Measurements from ENCODE around the gene CYTH4. TPM values are rescaled to one million over a fixed set of nuclear protein-coding genes. Genes with fewer than 3 reads are reported as not detected.

CYTH4 gene
- total RNA-seq, 5 donors from 2014 or later (not counting 1 experiment from before 2014, with no cell fraction given) = 146 to 181 (median 151) TPM

DNA sequence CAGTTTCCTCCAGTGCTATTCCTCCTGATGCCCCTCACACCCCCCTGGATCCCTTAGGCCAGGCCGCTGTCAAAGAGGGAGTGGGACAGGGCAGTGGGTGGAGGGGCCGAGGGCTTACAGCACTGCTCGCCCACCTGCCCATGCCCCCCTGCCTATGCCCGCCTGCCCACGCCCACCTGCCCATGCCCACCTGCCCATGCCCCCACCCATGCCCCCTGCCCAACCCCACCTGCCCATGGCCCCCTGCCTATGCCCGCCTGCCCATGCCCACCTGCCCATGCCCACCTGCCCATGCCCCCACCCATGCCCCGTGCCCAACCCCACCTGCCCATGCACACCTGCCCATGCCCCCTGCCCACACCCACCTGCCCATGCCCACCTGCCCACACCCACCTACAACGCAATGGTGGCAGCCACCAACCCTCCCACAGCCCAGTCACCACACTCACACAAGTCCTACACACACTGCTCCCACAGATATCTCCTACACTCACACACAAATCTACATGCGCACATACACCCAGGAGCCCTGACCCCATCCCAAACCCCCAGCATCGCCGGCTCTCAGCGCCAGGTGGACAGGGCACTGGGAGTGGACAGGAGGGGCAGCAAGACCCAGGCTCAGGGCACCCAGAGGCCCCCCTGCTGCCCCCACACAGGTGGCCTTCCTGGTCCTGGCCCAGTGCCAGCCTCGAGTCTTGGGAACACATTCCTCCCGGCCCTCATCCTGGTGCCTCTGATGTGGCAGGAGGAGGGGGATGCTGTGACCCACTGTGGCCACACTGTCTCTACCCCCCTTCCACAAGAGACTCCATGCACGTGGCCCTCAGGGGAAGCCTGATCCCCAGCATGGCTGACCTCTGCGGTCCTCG, 61.8 kb downstream of the CYTH4 start:
- Histone ChIP-seq H3K27ac (ENCODE audit: low read length) (no peak overlapping the region), H3K36me3 (ENCODE audit: control insufficient read depth in 2 of 2, extremely low read depth in 1 of 2, insufficient read depth in 1 of 2, low read length in 1 of 2) (no peaks in the 10 kb centered on the region), H3K4me3 (ENCODE audit: control insufficient read depth in 1 of 2, extremely low read depth in 1 of 2, low read length in 1 of 2) (no peak overlapping the region), H3K4me1 (ENCODE audit: control insufficient read depth in 1 of 2, extremely low read depth in 1 of 2, insufficient read depth in 2 of 2, low read length in 2 of 2) (peaks cover 4 to 8% of the 10 kb centered on the region in 2 experiments), H3K27me3 (replicated peaks in 1 of 2; ENCODE audit: control insufficient read depth in 2 of 2, extremely low read depth in 1 of 2, insufficient read depth in 2 of 2, low read length in 1 of 2) (peaks cover 0 to 19% of the 10 kb centered on the region in 2 experiments), H3K9me3 (no peaks in the 10 kb centered on the region)
- POLR2A ChIA-PET = no interaction called here
- CTCF ChIA-PET = no interaction called here
- Mint-ChIP-seq H3K4me3 (no peak overlapping the region), H3K36me3 (no peaks in the 10 kb centered on the region), H3K27me3 (peaks cover 4 to 5% of the 10 kb centered on the region in 2 donors), H3K4me1 (peaks cover 1 to 7% (median 7%) of the 10 kb centered on the region in 3 donors), H3K27ac (no peak overlapping the region), H3K9me3 (no peaks in the 10 kb centered on the region)
- 78% methylated on average over 9 of the region's 17 CpGs for WGBS (ENCODE audit: insufficient coverage)
- no peak for DNase-seq
- no peak for ATAC-seq (replicated peaks in 1 of 4)

DNA sequence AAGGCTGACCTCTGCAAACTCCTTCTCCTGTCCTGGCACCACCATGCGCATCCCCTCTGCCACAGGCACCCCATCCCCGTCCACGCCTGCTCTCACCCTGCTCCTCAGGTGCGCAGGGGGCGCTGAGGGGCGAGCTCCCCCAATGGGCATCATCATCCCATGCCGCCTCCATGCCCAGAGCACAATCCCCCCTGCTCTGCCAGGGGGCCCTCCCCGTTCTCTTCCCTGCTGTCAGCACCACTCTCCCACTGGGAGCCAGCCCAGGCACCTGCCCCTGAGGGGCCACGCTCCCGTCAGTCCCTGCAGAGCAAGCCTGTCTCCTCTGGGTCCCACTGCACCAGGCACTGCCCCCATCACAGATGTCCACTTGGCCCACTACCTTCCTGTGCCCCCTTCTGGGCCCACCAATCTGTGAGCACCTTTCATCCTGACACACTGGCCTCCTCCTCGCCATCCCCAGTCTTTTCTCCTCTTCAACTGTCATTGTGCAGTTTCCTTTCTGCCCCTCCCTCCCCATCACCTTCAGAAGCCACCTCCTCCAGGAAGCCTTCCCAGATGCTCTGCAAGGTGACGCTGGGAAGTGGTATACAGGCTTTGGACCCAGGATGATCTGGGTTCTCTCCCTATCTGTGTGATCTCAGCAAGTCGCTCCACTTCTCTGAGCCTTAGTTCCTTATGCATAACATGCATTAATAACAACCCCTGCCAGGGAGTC, 62.6 kb downstream of the CYTH4 start:
- H3K4me3 Mint-ChIP-seq = no peak overlapping the region
- Histone ChIP-seq H3K27me3 (replicated peaks in 1 of 2; ENCODE audit: control insufficient read depth in 2 of 2, extremely low read depth in 1 of 2, insufficient read depth in 2 of 2, low read length in 1 of 2) (peaks cover 0 to 17% of the 10 kb centered on the region in 2 experiments), H3K27ac (ENCODE audit: low read length) (no peak overlapping the region), H3K9me3 (no peaks in the 10 kb centered on the region), H3K36me3 (ENCODE audit: control insufficient read depth in 2 of 2, extremely low read depth in 1 of 2, insufficient read depth in 1 of 2, low read length in 1 of 2) (no peaks in the 10 kb centered on the region), H3K4me3 (ENCODE audit: control insufficient read depth in 1 of 2, extremely low read depth in 1 of 2, low read length in 1 of 2) (no peak overlapping the region), H3K4me1 (ENCODE audit: control insufficient read depth in 1 of 2, extremely low read depth in 1 of 2, insufficient read depth in 2 of 2, low read length in 2 of 2) (peaks cover 4 to 8% of the 10 kb centered on the region in 2 experiments)
- no peak for ATAC-seq (replicated peaks in 1 of 4)
- no peaks in the 10 kb centered on the region for H3K9me3 Mint-ChIP-seq
- DNase-seq = no peak
- H3K27ac Mint-ChIP-seq = peak overlapping the region in 1 of 2 donors; percentile 65
- H3K4me1 Mint-ChIP-seq = peaks cover 1 to 7% (median 7%) of the 10 kb centered on the region in 3 donors
- H3K36me3 Mint-ChIP-seq = no peaks in the 10 kb centered on the region
- H3K27me3 Mint-ChIP-seq = peaks cover 4 to 5% of the 10 kb centered on the region in 2 donors
- 82% methylated on average over 10 of the region's 13 CpGs for WGBS (ENCODE audit: insufficient coverage)
- CTCF ChIA-PET = no interaction called here
- POLR2A ChIA-PET = no interaction called here

DNA sequence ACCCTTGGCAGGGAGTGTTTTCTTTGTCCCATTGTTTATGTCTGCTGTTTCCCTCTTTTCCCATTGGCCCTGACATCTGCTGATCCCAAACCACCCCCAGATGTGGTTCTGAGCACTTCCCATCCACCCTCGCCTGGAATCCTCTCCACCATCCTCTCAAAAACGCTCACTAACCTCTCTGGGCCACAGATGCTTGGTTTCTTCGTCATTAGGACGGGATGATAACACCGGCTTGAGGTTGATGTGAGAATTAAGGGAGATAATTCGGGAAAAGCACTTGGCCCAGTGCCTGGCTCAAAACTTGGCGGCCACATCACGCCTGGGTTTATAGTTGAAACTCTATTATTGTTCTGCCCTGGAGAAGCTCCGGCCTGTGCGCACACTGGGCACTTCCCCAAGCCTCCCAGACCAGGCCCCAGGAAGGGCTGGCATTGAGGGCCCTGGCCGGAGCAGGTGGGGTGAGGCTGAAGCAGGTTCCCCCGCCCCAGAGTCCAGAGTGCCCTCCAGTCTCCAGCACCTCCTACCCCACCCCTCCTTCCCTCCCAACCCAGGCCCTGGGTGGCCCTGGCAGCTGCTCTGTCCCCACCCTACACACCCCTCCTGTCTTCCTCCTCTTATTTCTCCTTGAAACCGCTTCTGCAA, 63.7 kb downstream of the CYTH4 start:
- DNase-seq (no peak), ATAC-seq (replicated peaks in 1 of 4) (no peak)
- no peaks in the 10 kb centered on the region for H3K9me3 Mint-ChIP-seq
- no peak overlapping the region for H3K4me3 Mint-ChIP-seq
- Histone ChIP-seq H3K36me3 (ENCODE audit: control insufficient read depth in 2 of 2, extremely low read depth in 1 of 2, insufficient read depth in 1 of 2, low read length in 1 of 2) (no peaks in the 10 kb centered on the region), H3K4me3 (ENCODE audit: control insufficient read depth in 1 of 2, extremely low read depth in 1 of 2, low read length in 1 of 2) (no peak overlapping the region), H3K9me3 (no peaks in the 10 kb centered on the region), H3K4me1 (ENCODE audit: control insufficient read depth in 1 of 2, extremely low read depth in 1 of 2, insufficient read depth in 2 of 2, low read length in 2 of 2) (peaks cover 4 to 8% of the 10 kb centered on the region in 2 experiments), H3K27ac (ENCODE audit: low read length) (no peak overlapping the region), H3K27me3 (replicated peaks in 1 of 2; ENCODE audit: control insufficient read depth in 2 of 2, extremely low read depth in 1 of 2, insufficient read depth in 2 of 2, low read length in 1 of 2) (peaks cover 0 to 13% of the 10 kb centered on the region in 2 experiments)
- POLR2A ChIA-PET = no interaction called here
- no peak overlapping the region for H3K27ac Mint-ChIP-seq
- CTCF ChIA-PET = interaction anchor here in 1 of 2 donors (0.7 kb wide), 1 partner anchor 429 kb away, joined by 4 read pairs; no protein-coding TSS in a partner anchor
- H3K27me3 Mint-ChIP-seq = peaks cover 4 to 5% of the 10 kb centered on the region in 2 donors
- no peaks in the 10 kb centered on the region for H3K36me3 Mint-ChIP-seq
- H3K4me1 Mint-ChIP-seq = peaks cover 1 to 7% (median 7%) of the 10 kb centered on the region in 3 donors
- 83% methylated on average over 8 of the region's 13 CpGs for WGBS (ENCODE audit: insufficient coverage)

DNA sequence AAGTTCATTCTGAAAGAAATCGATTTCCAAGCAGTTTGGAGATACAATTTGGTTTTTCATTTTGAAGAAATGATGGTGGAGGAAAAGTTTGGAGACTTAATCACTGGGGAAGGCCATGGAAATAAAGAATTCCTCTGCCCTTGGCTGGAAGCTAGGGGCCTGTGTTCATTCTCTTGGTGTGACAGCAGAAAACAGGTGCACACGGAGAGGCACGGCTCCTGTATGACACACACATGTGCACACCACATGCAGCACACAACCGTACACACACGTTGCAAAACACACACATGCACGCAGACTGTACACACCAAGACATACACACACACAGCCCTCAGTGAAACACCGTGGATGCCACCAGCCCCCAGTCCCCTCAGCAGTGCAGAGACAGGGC, 64.2 kb downstream of the CYTH4 start:
- no peak for ATAC-seq (replicated peaks in 1 of 4)
- peaks cover 4 to 5% of the 10 kb centered on the region in 2 donors for H3K27me3 Mint-ChIP-seq
- H3K27ac ChIP-seq (ENCODE audit: low read length) = no peak overlapping the region
- no peaks in the 10 kb centered on the region for H3K9me3 Mint-ChIP-seq
- H3K4me1 Mint-ChIP-seq = peaks cover 1 to 7% (median 7%) of the 10 kb centered on the region in 3 donors
- no peaks in the 10 kb centered on the region for H3K36me3 Mint-ChIP-seq
- 72% methylated on average over 7 of the region's 7 CpGs for WGBS (ENCODE audit: insufficient coverage)
- peaks cover 4 to 8% of the 10 kb centered on the region in 2 experiments for H3K4me1 ChIP-seq (ENCODE audit: control insufficient read depth in 1 of 2, extremely low read depth in 1 of 2, insufficient read depth in 2 of 2, low read length in 2 of 2)
- no peaks in the 10 kb centered on the region for H3K9me3 ChIP-seq
- peaks cover 0 to 16% of the 10 kb centered on the region in 2 experiments for H3K27me3 ChIP-seq (replicated peaks in 1 of 2; ENCODE audit: control insufficient read depth in 2 of 2, extremely low read depth in 1 of 2, insufficient read depth in 2 of 2, low read length in 1 of 2)
- H3K27ac Mint-ChIP-seq = no peak overlapping the region
- ChIA-PET CTCF (no interaction called here), POLR2A (no interaction called here)
- no peak for DNase-seq
- no peaks in the 10 kb centered on the region for H3K36me3 ChIP-seq (ENCODE audit: control insufficient read depth in 2 of 2, extremely low read depth in 1 of 2, insufficient read depth in 1 of 2, low read length in 1 of 2)
- no peak overlapping the region for H3K4me3 Mint-ChIP-seq
- no peak overlapping the region for H3K4me3 ChIP-seq (ENCODE audit: control insufficient read depth in 1 of 2, extremely low read depth in 1 of 2, low read length in 1 of 2)

DNA sequence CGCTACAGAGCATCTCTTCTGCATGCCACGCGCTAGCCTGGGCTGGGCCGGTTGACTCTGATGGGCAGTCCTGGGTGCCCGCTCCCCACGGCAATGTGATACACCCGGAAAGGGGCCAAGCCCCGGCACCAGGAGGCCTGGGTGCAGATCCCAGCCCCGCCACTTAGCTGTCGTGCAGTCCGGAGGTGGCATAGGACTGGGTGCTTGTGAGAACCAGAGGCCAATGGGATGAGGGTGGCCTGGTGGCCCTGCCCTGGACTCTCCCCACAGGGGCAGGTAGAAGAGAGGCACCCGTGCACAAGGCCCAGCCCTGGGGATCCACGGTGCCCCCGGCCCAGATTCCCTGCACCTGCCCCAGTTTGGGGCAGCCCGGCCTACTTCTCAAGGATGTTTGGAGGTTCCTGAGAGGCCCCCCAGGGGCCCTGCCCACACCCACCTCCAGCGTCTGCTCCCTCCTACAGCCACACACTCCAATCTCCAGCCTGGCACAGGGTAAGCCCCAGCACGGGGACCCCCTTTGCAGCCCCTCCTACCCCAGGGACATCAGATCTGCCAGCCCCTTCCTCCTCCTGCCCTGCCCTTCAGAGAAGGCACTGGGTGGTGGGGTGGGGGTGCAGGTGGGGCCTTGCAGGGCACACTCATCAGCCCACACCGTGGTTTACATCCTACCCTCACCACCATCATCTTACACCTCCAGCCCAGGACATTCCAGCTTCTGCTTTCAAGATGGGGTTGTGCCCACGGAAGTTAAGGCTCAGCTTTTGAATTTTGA, 66.9 kb downstream of the CYTH4 start:
- no peaks in the 10 kb centered on the region for H3K4me1 ChIP-seq (ENCODE audit: control insufficient read depth in 1 of 2, extremely low read depth in 1 of 2, insufficient read depth in 2 of 2, low read length in 2 of 2)
- no peaks in the 10 kb centered on the region for H3K36me3 ChIP-seq (ENCODE audit: control insufficient read depth in 2 of 2, extremely low read depth in 1 of 2, insufficient read depth in 1 of 2, low read length in 1 of 2)
- no peak overlapping the region for H3K4me3 Mint-ChIP-seq
- no peaks in the 10 kb centered on the region for H3K36me3 Mint-ChIP-seq
- peaks cover 0 to 23% of the 10 kb centered on the region in 2 experiments for H3K27me3 ChIP-seq (replicated peaks in 1 of 2; ENCODE audit: control insufficient read depth in 2 of 2, extremely low read depth in 1 of 2, insufficient read depth in 2 of 2, low read length in 1 of 2)
- POLR2A ChIA-PET = no interaction called here
- H3K27me3 Mint-ChIP-seq = peaks cover 5 to 13% of the 10 kb centered on the region in 2 donors
- H3K4me1 Mint-ChIP-seq = no peaks in the 10 kb centered on the region
- WGBS (ENCODE audit: insufficient coverage) = 86% methylated on average over 15 of the region's 19 CpGs
- CTCF ChIA-PET = no interaction called here
- no peaks in the 10 kb centered on the region for H3K9me3 Mint-ChIP-seq
- ATAC-seq (replicated peaks in 1 of 4) = no peak
- DNase-seq = no peak
- H3K9me3 ChIP-seq = no peaks in the 10 kb centered on the region
- H3K27ac Mint-ChIP-seq = no peak overlapping the region
- no peak overlapping the region for H3K4me3 ChIP-seq (ENCODE audit: control insufficient read depth in 1 of 2, extremely low read depth in 1 of 2, low read length in 1 of 2)
- H3K27ac ChIP-seq (ENCODE audit: low read length) = no peak overlapping the region

DNA sequence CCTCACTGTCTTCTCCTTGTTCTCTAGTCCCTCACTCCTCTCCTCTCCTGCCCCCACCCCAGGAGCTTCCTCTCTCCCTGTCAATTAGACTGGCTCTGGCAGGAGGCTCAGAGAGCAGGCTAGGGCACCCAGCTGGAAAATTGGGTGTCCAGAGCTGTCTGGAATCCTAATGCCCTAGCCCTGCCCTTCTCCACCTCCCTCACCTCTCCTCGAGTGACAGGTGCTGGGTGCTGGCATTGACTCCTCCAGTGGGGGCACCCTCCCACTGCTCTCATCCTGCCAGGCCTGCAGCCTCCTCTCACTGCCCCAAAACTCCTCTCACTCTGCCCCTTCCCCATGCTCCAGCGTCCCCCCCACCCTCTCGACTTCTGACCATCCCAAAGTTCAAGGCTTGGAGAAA, 68.9 kb downstream of the CYTH4 start:
- no peak overlapping the region for H3K4me3 ChIP-seq (ENCODE audit: control insufficient read depth in 1 of 2, extremely low read depth in 1 of 2, low read length in 1 of 2)
- DNase-seq (no peak), ATAC-seq (replicated peaks in 1 of 4) (no peak)
- ChIA-PET POLR2A (no interaction called here), CTCF (no interaction called here)
- Mint-ChIP-seq H3K4me3 (no peak overlapping the region), H3K4me1 (no peaks in the 10 kb centered on the region), H3K27ac (no peak overlapping the region), H3K36me3 (no peaks in the 10 kb centered on the region), H3K27me3 (peaks cover 0 to 8% of the 10 kb centered on the region in 2 donors), H3K9me3 (no peaks in the 10 kb centered on the region)
- no peaks in the 10 kb centered on the region for H3K4me1 ChIP-seq (ENCODE audit: control insufficient read depth in 1 of 2, extremely low read depth in 1 of 2, insufficient read depth in 2 of 2, low read length in 2 of 2)
- H3K9me3 ChIP-seq = no peaks in the 10 kb centered on the region
- H3K36me3 ChIP-seq (ENCODE audit: control insufficient read depth in 2 of 2, extremely low read depth in 1 of 2, insufficient read depth in 1 of 2, low read length in 1 of 2) = no peaks in the 10 kb centered on the region
- no peak overlapping the region for H3K27ac ChIP-seq (ENCODE audit: low read length)
- WGBS (ENCODE audit: insufficient coverage) = 62% methylated on average over 3 of the region's 3 CpGs
- peaks cover 0 to 34% of the 10 kb centered on the region in 2 experiments for H3K27me3 ChIP-seq (replicated peaks in 1 of 2; ENCODE audit: control insufficient read depth in 2 of 2, extremely low read depth in 1 of 2, insufficient read depth in 2 of 2, low read length in 1 of 2)

Measured in T-cell (primary cell).